Stimulated activated CD8-positive, alpha-beta memory T cell treated with anti-CD3 and anti-CD28 coated beads, Interleukin-7, amount 100 ng/mL, for 4 hours (primary cell): Measurements from ENCODE around the gene CCDC87.
A peak's percentile ranks its signal among the peaks of the same experiment; 100 is the strongest.
"Not testable (repeated sequence)": the region's sequence is repeated elsewhere in the genome, so short reads cannot be mapped to it uniquely, and the experiment has no call there.

ENCODE experiments used
- DNase-seq, 2 donors: peaks; one replicate each; pipeline ENCODE4 v3.0.0-alpha.2; 2020; ENCODE audit warnings: low read depth in 2 of 2

The CCDC87 gene

DNA sequence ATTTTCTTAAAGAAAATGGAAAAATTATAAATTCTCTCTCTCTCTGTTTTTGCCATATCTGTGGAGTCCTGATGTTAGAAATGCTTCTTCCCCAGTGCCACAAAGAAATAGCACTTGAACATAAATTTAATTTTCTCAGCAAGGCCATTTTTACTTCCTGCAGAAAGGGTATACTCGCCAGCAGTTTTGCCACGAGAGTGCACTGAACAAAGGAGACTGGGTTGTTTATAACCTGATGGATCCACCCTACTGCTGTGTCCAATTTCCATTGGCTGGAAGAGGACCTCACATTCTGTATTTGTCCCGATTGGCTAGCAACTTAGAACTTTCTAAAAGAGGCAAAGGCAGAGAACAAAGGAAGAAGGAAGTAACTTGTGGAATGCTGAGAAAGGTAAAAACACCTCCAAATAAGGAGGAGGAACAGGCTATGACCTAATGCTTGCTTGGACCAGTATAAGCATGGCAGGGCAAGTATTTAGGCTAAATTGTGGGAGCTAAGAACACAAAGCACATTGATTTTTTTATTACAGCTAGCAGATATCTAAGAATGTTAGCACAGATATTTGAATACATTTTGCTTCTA is 10.2 kb downstream of the CCDC87 start:
- DNase-seq: not testable (repeated sequence)

DNA sequence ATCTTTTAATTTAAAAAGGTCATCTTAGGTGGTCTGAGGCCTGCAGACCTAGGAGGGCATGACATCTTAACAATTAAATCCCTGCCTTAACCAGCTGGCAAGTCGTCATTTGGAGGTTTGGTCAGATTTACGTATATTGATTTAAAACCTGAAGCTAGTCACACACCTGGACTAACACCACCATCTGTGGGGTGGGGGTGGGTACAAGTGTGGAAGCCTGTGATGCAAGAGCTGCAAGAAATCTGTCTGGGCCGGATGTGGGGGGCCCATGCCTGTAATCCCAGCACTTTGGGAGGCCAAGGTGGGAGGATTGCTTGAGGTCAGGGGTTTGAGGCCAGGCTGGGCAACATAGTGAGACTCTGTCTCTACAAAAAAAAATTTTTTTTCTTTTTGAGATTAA is 11.6 kb downstream of the CCDC87 start:
- DNase-seq: no peak

DNA sequence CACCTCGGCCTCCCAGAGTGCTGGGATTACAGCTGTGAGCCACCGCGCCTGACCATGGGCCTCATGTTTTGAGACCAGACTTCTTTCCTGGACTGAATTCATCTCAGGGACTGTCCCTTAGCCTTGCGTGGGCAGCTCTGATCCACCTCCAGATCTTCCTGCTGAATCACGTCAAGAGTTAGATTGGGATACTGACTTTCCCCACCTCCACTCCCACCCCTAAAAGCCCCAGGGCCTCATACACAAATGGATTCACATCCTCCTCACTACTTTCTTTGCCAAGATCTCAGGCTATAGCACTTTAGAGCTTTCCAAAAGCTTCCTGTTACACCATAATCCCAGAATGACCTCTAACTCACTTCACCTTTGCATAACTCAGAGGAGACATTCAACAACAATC is 12.1 kb downstream of the CCDC87 start:
- no peak for DNase-seq

DNA sequence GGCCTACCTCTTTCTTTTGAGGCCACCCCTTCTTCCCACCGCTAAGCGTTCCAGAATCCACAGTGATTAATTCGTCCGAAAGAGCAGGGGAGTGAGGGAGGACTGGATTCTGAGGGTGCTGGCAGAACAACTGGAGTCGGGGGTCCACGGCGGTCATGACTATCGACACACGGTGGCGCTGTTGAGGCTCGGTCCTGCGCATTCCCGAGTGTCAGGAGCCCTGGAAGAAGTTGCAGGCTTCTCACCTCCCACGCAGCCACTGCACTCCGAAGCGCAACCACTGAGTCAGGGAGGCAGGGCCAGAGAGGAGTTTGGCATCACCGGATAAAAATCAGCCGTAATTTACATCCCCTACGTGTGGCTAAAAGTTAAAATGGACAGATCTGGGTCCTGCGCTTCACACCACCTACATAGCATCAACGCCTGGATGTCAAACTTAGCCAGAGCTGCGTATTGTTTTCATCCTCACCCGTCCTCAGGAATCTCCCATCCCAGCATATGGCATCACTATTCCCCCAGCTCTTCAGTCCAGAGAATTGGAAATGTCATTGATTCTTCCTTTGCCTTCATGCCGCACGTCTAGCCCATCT is 13.8 kb downstream of the CCDC87 start:
- DNase-seq: peak; percentile 61

- DNase-seq: no peak
Measured at GRCh38 chr11:66570850-66571180, 22.0 kb downstream of the CCDC87 start.

GRCh38 chr11:66570079-66570849 is 22.6 kb downstream of the CCDC87 start:
- no peak for DNase-seq

GRCh38 chr11:66569076-66569475 is 23.8 kb downstream of the CCDC87 start:
- no peak for DNase-seq

DNA sequence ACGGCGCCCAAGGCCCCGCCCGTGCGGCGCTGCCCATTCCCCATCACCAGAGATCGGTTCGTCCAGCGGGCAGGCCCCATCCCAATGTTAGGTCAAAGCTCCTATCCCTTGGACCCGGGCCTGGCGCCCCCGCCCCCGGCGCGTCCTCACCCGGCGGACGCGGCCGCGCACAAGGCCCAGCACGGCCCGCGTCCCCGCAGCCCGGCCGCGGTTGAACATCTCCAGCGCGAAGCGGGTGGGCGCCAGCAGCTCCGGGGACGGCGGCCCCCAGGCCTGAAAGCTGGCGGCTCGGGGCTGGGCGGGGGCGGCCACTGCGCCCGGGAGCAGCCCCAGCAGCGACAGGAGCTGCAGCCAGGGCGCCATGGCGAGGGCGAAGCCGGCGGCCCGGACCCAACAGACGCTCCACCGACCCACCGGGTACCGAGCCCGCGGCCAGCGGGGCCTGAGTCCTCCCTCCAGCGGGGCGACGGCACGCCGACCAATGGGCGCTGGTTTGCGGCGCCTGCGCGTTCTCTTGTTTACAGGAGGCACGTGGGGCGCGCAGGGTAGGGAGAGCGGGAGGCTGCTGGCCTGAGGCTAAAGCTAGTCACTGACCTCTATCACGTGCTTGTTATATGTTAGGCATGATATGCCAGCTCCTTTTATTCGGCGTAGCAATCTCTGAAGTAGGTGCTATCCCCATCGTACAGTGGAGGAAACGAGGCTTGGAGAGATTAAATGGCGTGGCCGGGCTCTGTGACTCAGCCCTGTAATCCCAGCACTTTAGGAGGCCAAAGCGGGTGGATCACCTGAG is 24.5 kb downstream of the CCDC87 start, which contains the start of gene CTSF:
CTSF (minus strand) TSS at position 483 of the 793 bp plus-strand sequence; CDS start at position 363, 120 bp downstream.
- peak; percentile 26 to 62 for DNase-seq

DNA sequence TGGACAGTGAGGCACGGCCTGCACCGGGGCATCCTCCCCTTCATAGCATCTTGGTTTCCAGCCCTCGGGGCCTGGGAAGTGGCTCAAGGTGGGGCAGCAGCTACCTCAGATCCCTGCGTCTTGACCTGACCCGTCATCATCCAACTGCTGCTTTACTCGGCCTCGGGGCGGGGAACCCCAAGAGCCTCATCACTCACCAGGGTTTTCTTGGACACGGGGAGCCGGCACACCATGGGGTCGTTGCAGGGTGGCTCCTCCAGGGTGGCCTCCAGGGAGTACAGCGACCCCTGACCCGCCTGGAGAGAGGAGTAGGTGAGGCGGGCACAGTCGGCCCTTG is 25.1 kb downstream of the CCDC87 start:
- DNase-seq: no peak

GRCh38 chr11:66566221-66566620 is 26.6 kb downstream of the CCDC87 start:
- no peak for DNase-seq

DNA sequence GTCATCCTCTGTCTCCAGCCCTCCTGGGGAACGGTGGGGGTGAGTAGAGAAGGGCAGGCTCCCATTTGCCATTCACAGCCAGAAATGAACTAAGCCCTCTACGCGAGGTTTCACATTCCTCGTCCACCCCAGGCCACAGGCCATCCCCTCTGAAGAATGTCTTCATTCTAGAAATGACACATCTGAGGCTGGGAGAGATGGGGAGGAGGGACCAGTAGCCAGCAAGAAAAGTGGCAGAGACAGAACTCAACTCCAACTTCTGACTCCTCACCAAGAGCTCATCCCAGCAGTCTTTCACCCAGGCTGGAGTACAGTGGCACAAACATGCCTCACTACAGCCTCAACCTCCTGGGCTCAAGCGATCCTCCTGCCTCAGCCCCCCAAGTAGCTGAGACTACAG is 27.9 kb downstream of the CCDC87 start:
- no peak for DNase-seq

GRCh38 chr11:66564538-66564937 is 28.3 kb downstream of the CCDC87 start:
- DNase-seq: no peak

DNA sequence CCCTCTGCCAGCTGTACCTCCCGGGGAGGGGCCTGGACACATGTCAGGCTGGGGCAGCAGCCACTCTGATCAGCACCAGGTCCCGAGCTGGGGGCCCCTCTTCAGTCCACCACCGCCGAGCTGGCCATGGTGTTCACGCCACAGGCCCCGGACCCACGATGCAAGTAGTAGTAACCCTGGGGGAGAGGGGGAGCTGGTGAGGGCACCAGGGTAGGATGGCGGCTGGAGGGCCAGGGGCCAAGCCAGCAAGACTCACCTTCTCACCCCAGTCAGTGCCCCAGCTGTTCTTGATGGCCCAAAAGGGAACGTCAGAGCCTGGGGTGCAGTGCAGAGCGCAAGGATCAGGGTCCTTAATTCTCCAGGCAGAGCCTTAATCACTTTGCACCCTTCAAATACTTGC is 29.0 kb downstream of the CCDC87 start:
- no peak for DNase-seq

- no peak for DNase-seq
Measured at GRCh38 chr11:66562907-66563583, 29.8 kb downstream of the CCDC87 start.

- DNase-seq: no peak
Measured at GRCh38 chr11:66562275-66562674, 30.6 kb downstream of the CCDC87 start.

DNA sequence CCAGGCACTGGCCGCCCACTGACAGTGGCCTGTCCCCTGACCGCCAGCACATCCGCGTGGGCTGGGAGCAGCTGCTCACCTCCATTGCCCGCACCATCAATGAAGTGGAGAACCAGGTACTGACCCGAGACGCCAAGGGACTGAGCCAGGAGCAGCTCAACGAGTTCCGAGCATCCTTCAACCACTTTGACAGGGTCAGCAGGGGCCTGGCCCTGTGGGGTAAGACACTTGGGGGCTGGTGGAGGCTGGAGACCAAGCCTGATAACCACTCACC is 31.0 kb downstream of the CCDC87 start:
- DNase-seq: no peak

DNA sequence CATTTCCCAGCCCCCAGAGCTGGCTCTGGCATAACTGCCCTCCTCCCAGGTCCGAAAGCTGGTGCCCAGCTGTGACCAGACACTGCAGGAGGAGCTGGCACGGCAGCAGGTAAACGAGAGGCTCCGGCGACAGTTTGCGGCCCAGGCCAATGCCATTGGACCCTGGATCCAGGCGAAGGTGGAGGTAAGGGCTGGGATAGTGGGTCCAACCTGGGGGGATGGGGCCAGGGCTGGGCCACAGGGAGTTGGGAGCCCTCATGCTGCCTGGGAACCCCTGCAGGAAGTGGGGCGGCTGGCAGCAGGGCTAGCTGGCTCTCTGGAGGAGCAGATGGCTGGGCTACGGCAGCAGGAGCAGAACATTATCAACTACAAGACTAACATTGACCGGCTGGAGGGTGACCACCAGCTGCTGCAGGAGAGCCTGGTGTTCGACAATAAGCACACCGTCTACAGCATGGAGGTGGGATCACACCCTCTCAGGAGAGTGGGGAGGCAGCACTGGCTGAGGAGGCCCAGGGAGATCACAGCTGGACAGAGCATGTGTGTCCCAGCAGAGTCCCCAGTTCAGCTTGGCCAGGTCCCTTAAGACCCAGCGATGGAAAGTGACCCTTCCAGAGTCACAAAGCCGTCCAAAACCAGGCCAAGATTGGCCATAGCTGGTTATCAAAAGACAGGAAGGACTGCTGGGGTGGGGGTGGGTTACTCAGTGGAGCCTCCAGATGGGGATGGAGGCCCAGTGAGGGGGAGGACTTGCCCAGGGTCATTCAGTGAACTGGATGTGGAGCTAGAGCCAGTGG is 31.5 kb downstream of the CCDC87 start:
- DNase-seq: no peak

DNA sequence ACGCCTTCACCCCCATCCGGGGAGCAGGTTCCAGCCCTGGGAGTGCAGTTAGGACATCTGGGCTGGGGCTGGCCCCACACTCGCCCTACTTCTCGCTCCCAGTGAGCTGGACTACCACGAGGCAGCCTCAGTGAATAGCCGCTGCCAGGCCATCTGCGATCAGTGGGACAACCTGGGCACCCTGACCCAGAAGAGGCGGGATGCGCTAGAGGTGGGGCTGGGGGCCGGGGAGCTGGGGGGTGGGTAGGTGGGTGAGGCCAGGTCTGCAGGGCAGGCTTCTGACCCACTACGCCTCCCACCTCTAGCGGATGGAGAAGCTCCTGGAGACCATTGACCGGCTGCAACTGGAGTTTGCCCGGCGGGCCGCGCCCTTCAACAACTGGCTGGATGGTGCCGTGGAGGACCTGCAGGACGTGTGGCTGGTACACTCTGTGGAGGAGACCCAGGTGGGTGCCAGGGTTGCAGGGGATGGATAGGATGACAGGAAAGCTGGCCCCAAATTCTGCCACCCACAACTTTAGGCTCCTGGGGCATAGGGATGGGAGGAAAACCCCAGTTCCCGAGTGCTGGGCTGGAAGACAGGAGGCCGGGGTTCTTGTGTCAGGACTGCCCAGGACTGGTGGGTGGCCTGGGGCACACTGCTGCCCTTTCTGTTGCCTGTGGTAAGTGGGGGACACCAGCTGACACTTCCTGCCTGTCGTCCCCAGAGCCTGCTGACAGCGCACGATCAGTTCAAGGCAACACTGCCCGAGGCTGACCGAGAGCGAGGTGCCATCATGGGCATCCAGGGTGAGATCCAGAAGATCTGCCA is 32.8 kb downstream of the CCDC87 start:
- DNase-seq: no peak

GRCh38 chr11:66559142-66559865 is 33.6 kb downstream of the CCDC87 start:
- no peak for DNase-seq
